Measurements from ENCODE around the gene EEPD1.
A peak's percentile ranks its signal among the peaks of the same experiment; 100 is the strongest.

The EEPD1 gene

GRCh38 chr7:36261019-36261754 is 108.1 kb downstream of the EEPD1 start:
- DNase-seq (ENCODE audit: low spot score) = peak; percentile 30
- TF ChIP-seq CTCF (IDR thresholded peaks at IDR 0.05; ENCODE audit: extremely low read depth, missing control alignments) = no peak

GRCh38 chr7:36262309-36263094 is 109.4 kb downstream of the EEPD1 start:
- no peak for DNase-seq (ENCODE audit: low spot score)
- TF ChIP-seq CTCF (IDR thresholded peaks at IDR 0.05; ENCODE audit: extremely low read depth, missing control alignments) = no peak

- TF ChIP-seq CTCF (IDR thresholded peaks at IDR 0.05; ENCODE audit: extremely low read depth, missing control alignments) = no peak
Measured at GRCh38 chr7:36263095-36263484, 110.0 kb downstream of the EEPD1 start.

GRCh38 chr7:36264123-36264801 is 111.2 kb downstream of the EEPD1 start:
- no peak for TF ChIP-seq CTCF (IDR thresholded peaks at IDR 0.05; ENCODE audit: extremely low read depth, missing control alignments)
- no peak for DNase-seq (ENCODE audit: low spot score)

More at GRCh38 chr7:36263095-36263484, 110.0 kb downstream of the EEPD1 start:
- DNase-seq (ENCODE audit: low spot score) = no peak

- no peak for TF ChIP-seq CTCF (IDR thresholded peaks at IDR 0.05; ENCODE audit: extremely low read depth, missing control alignments)
- DNase-seq (ENCODE audit: low spot score) = no peak
Measured at GRCh38 chr7:36264913-36265516, 112.0 kb downstream of the EEPD1 start.

GRCh38 chr7:36265680-36266079 is 112.6 kb downstream of the EEPD1 start:
- no peak for TF ChIP-seq CTCF (IDR thresholded peaks at IDR 0.05; ENCODE audit: extremely low read depth, missing control alignments)
- no peak for DNase-seq (ENCODE audit: low spot score)
